Measurements from ENCODE around the gene GLMP. TPM values are rescaled to one million over a fixed set of nuclear protein-coding genes. Genes with fewer than 3 reads are reported as not detected.

GLMP gene
- total RNA-seq, 1 donor from 2014 or later, result 97.2 TPM

GRCh38 chr1:156319664-156320063 lies 24.2 kb upstream of the GLMP start:
- Mint-ChIP-seq H3K27me3 (ENCODE audit: unreplicated experiment) (no peaks in the 10 kb centered on the region), H3K4me3 (ENCODE audit: unreplicated experiment) (no peak overlapping the region), H3K36me3 (ENCODE audit: low read depth, unreplicated experiment) (peaks cover 24% of the 10 kb centered on the region), H3K27ac (ENCODE audit: unreplicated experiment) (no peak overlapping the region), H3K9me3 (ENCODE audit: unreplicated experiment) (no peaks in the 10 kb centered on the region), H3K4me1 (ENCODE audit: unreplicated experiment) (no peaks in the 10 kb centered on the region)
- TF ChIP-seq, protein P1, sequence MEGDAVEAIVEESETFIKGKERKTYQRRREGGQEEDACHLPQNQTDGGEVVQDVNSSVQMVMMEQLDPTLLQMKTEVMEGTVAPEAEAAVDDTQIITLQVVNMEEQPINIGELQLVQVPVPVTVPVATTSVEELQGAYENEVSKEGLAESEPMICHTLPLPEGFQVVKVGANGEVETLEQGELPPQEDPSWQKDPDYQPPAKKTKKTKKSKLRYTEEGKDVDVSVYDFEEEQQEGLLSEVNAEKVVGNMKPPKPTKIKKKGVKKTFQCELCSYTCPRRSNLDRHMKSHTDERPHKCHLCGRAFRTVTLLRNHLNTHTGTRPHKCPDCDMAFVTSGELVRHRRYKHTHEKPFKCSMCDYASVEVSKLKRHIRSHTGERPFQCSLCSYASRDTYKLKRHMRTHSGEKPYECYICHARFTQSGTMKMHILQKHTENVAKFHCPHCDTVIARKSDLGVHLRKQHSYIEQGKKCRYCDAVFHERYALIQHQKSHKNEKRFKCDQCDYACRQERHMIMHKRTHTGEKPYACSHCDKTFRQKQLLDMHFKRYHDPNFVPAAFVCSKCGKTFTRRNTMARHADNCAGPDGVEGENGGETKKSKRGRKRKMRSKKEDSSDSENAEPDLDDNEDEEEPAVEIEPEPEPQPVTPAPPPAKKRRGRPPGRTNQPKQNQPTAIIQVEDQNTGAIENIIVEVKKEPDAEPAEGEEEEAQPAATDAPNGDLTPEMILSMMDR (IDR thresholded peaks at IDR 0.05; ENCODE audit: unreplicated experiment), result peak; percentile 51
- no peak for DNase-seq (ENCODE audit: low spot score)

- Mint-ChIP-seq H3K27me3 (ENCODE audit: unreplicated experiment) (no peaks in the 10 kb centered on the region), H3K9me3 (ENCODE audit: unreplicated experiment) (no peaks in the 10 kb centered on the region), H3K36me3 (ENCODE audit: low read depth, unreplicated experiment) (peaks cover 23% of the 10 kb centered on the region), H3K27ac (ENCODE audit: unreplicated experiment) (no peak overlapping the region), H3K4me3 (ENCODE audit: unreplicated experiment) (no peak overlapping the region), H3K4me1 (ENCODE audit: unreplicated experiment) (no peaks in the 10 kb centered on the region)
- TF ChIP-seq, protein P1 (IDR thresholded peaks at IDR 0.05; ENCODE audit: unreplicated experiment), result no peak
- DNase-seq (ENCODE audit: low spot score), result no peak
Measured at GRCh38 chr1:156316909-156317308, 21.4 kb upstream of the GLMP start.

- Mint-ChIP-seq H3K9me3 (ENCODE audit: unreplicated experiment) (no peaks in the 10 kb centered on the region), H3K27me3 (ENCODE audit: unreplicated experiment) (no peaks in the 10 kb centered on the region), H3K4me1 (ENCODE audit: unreplicated experiment) (no peaks in the 10 kb centered on the region), H3K27ac (ENCODE audit: unreplicated experiment) (no peak overlapping the region), H3K36me3 (ENCODE audit: low read depth, unreplicated experiment) (peaks cover 16% of the 10 kb centered on the region), H3K4me3 (ENCODE audit: unreplicated experiment) (no peak overlapping the region)
- no peak for DNase-seq (ENCODE audit: low spot score)
- TF ChIP-seq, protein P1 (IDR thresholded peaks at IDR 0.05; ENCODE audit: unreplicated experiment), result no peak
Measured at GRCh38 chr1:156310962-156311361, 15.5 kb upstream of the GLMP start.

- peak overlapping the region; percentile 26 for H3K4me3 Mint-ChIP-seq (ENCODE audit: unreplicated experiment)
- H3K27ac Mint-ChIP-seq (ENCODE audit: unreplicated experiment), result no peak overlapping the region
- peaks cover 17% of the 10 kb centered on the region for H3K36me3 Mint-ChIP-seq (ENCODE audit: low read depth, unreplicated experiment)
- TF ChIP-seq, protein P1 (IDR thresholded peaks at IDR 0.05; ENCODE audit: unreplicated experiment), result no peak
- H3K9me3 Mint-ChIP-seq (ENCODE audit: unreplicated experiment), result no peaks in the 10 kb centered on the region
- H3K4me1 Mint-ChIP-seq (ENCODE audit: unreplicated experiment), result no peaks in the 10 kb centered on the region
- no peak for DNase-seq (ENCODE audit: low spot score)
- H3K27me3 Mint-ChIP-seq (ENCODE audit: unreplicated experiment), result no peaks in the 10 kb centered on the region
Measured at GRCh38 chr1:156308078-156308477, 12.6 kb upstream of the GLMP start.

GRCh38 chr1:156305215-156305614 lies 9.7 kb upstream of the GLMP start:
- no peak overlapping the region for H3K27ac Mint-ChIP-seq (ENCODE audit: unreplicated experiment)
- no peaks in the 10 kb centered on the region for H3K4me1 Mint-ChIP-seq (ENCODE audit: unreplicated experiment)
- TF ChIP-seq, protein P1 (IDR thresholded peaks at IDR 0.05; ENCODE audit: unreplicated experiment), result no peak
- no peaks in the 10 kb centered on the region for H3K9me3 Mint-ChIP-seq (ENCODE audit: unreplicated experiment)
- H3K36me3 Mint-ChIP-seq (ENCODE audit: low read depth, unreplicated experiment), result peaks cover 18% of the 10 kb centered on the region
- no peak for DNase-seq (ENCODE audit: low spot score)
- H3K4me3 Mint-ChIP-seq (ENCODE audit: unreplicated experiment), result peak overlapping the region; percentile 28
- H3K27me3 Mint-ChIP-seq (ENCODE audit: unreplicated experiment), result no peaks in the 10 kb centered on the region

Data from endothelial cell (in vitro differentiated cells).